ENCODE results near the gene NBPF8. TPM values are rescaled to one million over a fixed set of nuclear protein-coding genes. Genes with fewer than 3 reads are reported as not detected.

NBPF8 gene, protein sequence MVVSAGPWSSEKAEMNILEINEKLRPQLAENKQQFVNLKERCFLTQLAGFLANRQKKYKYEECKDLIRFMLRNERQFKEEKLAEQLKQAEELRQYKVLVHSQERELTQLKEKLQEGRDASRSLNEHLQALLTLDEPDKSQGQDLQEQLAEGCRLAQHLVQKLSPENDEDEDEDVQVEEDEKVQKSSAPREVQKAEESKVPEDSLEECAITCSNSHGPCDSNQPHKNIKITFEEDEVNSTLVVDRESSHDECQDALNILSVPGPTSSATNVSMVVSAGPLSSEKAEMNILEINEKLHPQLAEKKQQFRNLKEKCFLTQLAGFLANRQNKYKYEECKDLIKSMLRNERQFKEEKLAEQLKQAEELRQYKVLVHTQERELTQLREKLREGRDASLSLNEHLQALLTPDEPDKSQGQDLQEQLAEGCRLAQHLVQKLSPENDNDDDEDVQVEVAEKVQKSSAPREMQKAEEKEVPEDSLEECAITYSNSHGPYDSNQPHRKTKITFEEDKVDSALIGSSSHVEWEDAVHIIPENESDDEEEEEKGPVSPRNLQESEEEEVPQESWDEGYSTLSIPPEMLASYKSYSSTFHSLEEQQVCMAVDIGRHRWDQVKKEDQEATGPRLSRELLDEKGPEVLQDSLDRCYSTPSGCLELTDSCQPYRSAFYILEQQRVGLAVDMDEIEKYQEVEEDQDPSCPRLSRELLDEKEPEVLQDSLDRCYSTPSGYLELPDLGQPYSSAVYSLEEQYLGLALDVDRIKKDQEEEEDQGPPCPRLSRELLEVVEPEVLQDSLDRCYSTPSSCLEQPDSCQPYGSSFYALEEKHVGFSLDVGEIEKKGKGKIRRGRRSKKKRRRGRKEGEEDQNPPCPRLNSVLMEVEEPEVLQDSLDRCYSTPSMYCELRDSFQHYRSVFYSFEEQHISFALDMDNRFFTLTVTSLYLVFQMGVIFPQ
- 10.7 TPM for total RNA-seq

DNA sequence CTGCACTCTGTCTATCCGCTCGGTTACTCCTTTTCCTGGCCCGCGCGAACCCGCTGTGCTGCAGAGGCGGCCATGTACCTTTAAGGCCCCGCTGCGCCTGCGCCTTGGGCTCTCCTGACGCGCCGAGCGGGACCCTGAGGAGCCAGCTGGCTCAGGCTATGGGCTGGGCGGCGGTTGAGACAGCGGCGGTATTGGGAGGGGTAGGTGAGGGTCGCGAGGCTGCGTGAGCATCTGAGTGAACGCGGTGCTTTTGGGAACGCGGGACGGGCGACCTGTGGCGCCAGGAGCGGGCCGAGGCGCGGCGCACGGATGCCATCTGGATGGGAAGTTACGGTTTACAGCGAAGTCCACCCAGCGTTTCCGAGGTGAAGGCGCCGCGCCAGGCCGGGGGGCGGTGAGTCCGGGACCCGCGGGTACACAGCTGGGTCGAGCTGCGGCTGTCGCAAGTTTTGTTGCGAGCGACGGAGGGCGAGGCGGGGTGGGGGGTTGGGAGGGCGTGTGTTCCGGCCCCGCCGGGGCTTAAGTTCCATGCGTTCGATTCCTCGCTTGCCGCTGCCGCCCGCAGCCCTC lies at the start of gene NBPF8:
Gene NBPF8 (plus strand): TSS at position 125 of the 570 bp plus-strand sequence. CDS start 21,488 bp downstream, outside the sequence.

Other genes with a start within 250 kb of the NBPF8 start
- 28.8 TPM for gene SEC22B, start 238.5 kb upstream of the NBPF8 start, total RNA-seq

Data from metanephros (tissue), 1 donor.